GM23338 (cell line): ENCODE measurements around the gene PSMA7. TPM values are rescaled to one million over a fixed set of nuclear protein-coding genes. Genes with fewer than 3 reads are reported as not detected.

ENCODE experiments used
- ATAC-seq: fragments of 200-7000 bp; cut with Tn5 transposase; 3 replicates; pipeline ENCODE4 v1.9.1; 2020
- DNase-seq: peaks from one replicate; pipeline ENCODE4 v3.0.0-alpha.2; 2015; ENCODE audit warnings: low spot score
- H2AFZ ChIP-seq: fragments of 200-600 bp; sonication (generic); 2 replicates; pipeline ENCODE4 v1.8.0; 2016; ENCODE audit warnings: antibody characterized with exemption, mild to moderate bottlenecking, moderate library complexity
- H3F3A ChIP-seq: fragments of 200-600 bp; sonication (generic); replicated peaks from 2 replicates; pipeline ENCODE4 v1.8.0; 2017; ENCODE audit warnings: antibody characterized with exemption, mixed run types, low read depth
- H3K27ac ChIP-seq: fragments of 200-600 bp; sonication (generic); 2 replicates; pipeline ENCODE4 v1.6.1; 2016; ENCODE audit warnings: low read depth
- H3K27me3 ChIP-seq: fragments of 200-600 bp; sonication (generic); 2 replicates; pipeline ENCODE4 v1.8.0; 2016; ENCODE audit warnings: mild to moderate bottlenecking, mixed run types, moderate library complexity; ENCODE audit not compliant: insufficient read depth
- H3K36me3 ChIP-seq: fragments of 200-600 bp; sonication (generic); 2 replicates; pipeline ENCODE4 v1.8.0; 2016; ENCODE audit warnings: mild to moderate bottlenecking; ENCODE audit not compliant: insufficient read depth
- H3K4me1 ChIP-seq: fragments of 200-600 bp; sonication (generic); 2 replicates; pipeline ENCODE4 v1.8.0; 2016; ENCODE audit warnings: mild to moderate bottlenecking, moderate library complexity; ENCODE audit not compliant: insufficient read depth
- H3K4me2 ChIP-seq: fragments of 200-600 bp; sonication (generic); 2 replicates; pipeline ENCODE4 v1.7.1; 2017; ENCODE audit warnings: mixed run types
- H3K4me3 ChIP-seq: fragments of 200-600 bp; sonication (generic); 2 replicates; pipeline ENCODE4 v1.6.1; 2016; ENCODE audit warnings: mixed run types
- H3K79me2 ChIP-seq: fragments of 200-600 bp; sonication (generic); replicated peaks from 2 replicates; pipeline ENCODE4 v1.8.0; 2017; ENCODE audit warnings: mild to moderate bottlenecking; ENCODE audit not compliant: insufficient read depth
- H3K9me2 ChIP-seq: fragments of 200-600 bp; sonication (generic); 2 replicates; pipeline ENCODE4 v1.8.0; 2017; ENCODE audit not compliant: insufficient read depth
- H4K20me1 ChIP-seq: fragments of 200-600 bp; sonication (generic); replicated peaks from 2 replicates; pipeline ENCODE4 v1.8.0; 2017; ENCODE audit warnings: mild to moderate bottlenecking; ENCODE audit not compliant: insufficient read depth
- H3K27ac Mint-ChIP-seq: 2 replicates; pipeline ENCODE4 v1.8.0; 2020; ENCODE audit warnings: inconsistent platforms, mild to moderate bottlenecking, moderate library complexity, mixed read lengths
- H3K27me3 Mint-ChIP-seq: 3 replicates; pipeline ENCODE4 v1.8.0; 2022; ENCODE audit warnings: low read depth, mild to moderate bottlenecking, moderate library complexity, mixed read lengths, inconsistent platforms; ENCODE audit not compliant: insufficient read depth, poor library complexity
- H3K36me3 Mint-ChIP-seq: 3 replicates; pipeline ENCODE4 v1.8.0; 2021; ENCODE audit warnings: low read depth, mild to moderate bottlenecking, inconsistent platforms, moderate library complexity, mixed read lengths
- H3K4me1 Mint-ChIP-seq: 3 replicates; pipeline ENCODE4 v1.8.0; 2020; ENCODE audit warnings: mild to moderate bottlenecking, inconsistent platforms, mixed read lengths
- H3K4me3 Mint-ChIP-seq: 3 replicates; pipeline ENCODE4 v1.8.0; 2021; ENCODE audit warnings: moderate library complexity, mild to moderate bottlenecking, inconsistent platforms, mixed read lengths
- H3K9me3 Mint-ChIP-seq: 3 replicates; pipeline ENCODE4 v1.8.0; 2020; ENCODE audit warnings: moderate library complexity, mild to moderate bottlenecking, inconsistent platforms, mixed read lengths
- CREB1 ChIP-seq: fragments of 250-450 bp; sonication (Bioruptor Pico); IDR thresholded peaks from 2 replicates; pipeline ENCODE4 v1.5.0; 2020; ENCODE audit warnings: low read depth, mild to moderate bottlenecking, moderate library complexity
- ETS1 ChIP-seq: IDR thresholded peaks from 2 replicates; pipeline ENCODE4 v1.6.1; 2016; ENCODE audit warnings: antibody characterized with exemption
- EZH2 ChIP-seq: fragments of 200-600 bp; sonication (generic); IDR thresholded peaks from one replicate; pipeline ENCODE4 v1.8.0; 2017; ENCODE audit warnings: antibody characterized with exemption, mild to moderate bottlenecking, low read depth; ENCODE audit not compliant: unreplicated experiment
- EZH2phosphoT487 ChIP-seq: fragments of 200-600 bp; sonication (generic); IDR thresholded peaks from one replicate; pipeline ENCODE4 v1.8.1; 2018; ENCODE audit warnings: antibody characterized with exemption; ENCODE audit not compliant: unreplicated experiment
- NANOG ChIP-seq: IDR thresholded peaks from 2 replicates; pipeline ENCODE4 v1.6.1; 2016; ENCODE audit warnings: antibody characterized with exemption, borderline replicate concordance
- POLR2AphosphoS5 ChIP-seq: IDR thresholded peaks from 2 replicates; pipeline ENCODE4 v1.6.1; 2016; ENCODE audit warnings: antibody characterized with exemption, low read depth
- REST ChIP-seq: IDR thresholded peaks from one replicate; pipeline ENCODE4 v1.6.1; 2018; ENCODE audit warnings: antibody characterized with exemption; ENCODE audit not compliant: unreplicated experiment
- STAT1 ChIP-seq: IDR thresholded peaks from one replicate; pipeline ENCODE4 v1.6.1; 2016; ENCODE audit warnings: antibody characterized with exemption; ENCODE audit not compliant: unreplicated experiment
- polyA plus RNA-seq: library from polyadenylated mRNA; unstranded; fragments of >200 nt; fragmentation: Nextera tagmentation; extraction: Ambion mirVana; gene quantifications from 2 replicates; pipeline ENCODE4 v1.2.1, GENCODE V29; 2016
- total RNA-seq: library from RNA; depleted of rRNA; stranded (reverse); fragments of >200 nt; shearing (Covaris generic); gene quantifications from 2 replicates; pipeline ENCODE4 v1.2.3, GENCODE V29; 2014
- TF ChIP-seq, protein P1 (sequence below): fragments of 250-450 bp; sonication (Bioruptor Pico); IDR thresholded peaks from 2 replicates; pipeline ENCODE4 v1.5.0; 2020; ENCODE audit warnings: mild to moderate bottlenecking, moderate library complexity

The PSMA7 gene
- total and polyA plus RNA-seq, 2 experiments from 2014 or later: 357 to 628 TPM

DNA sequence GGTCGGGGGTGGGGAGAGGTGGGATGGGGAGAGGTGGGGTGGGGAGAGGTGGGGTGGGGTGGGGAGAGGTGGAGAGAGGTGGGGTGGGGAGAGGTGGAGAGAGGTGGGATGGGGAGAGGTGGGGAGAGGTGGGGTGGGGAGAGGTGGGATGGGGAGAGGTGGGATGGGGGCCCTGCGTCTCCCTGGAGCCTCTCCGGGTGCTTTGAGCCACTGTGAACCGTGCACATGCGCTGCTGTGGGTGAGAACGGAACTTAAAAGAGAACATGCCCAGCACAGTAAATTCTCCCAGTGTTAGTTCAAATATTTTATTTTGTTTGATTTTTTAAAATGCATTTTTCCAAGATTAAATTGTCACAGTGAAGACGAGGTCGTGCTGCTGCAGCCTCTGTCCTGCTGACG lies 17.1 kb upstream of the PSMA7 start:
- peaks cover 11% of the 10 kb centered on the region; the same call in 1 of the 2 replicates for H4K20me1 ChIP-seq
- no peaks in the 10 kb centered on the region for H3K27me3 ChIP-seq
- peaks cover 16% of the 10 kb centered on the region; the same call in 1 of the 2 replicates for H3K36me3 ChIP-seq
- peaks cover 2% of the 10 kb centered on the region for H3K27me3 Mint-ChIP-seq
- peaks cover 4% of the 10 kb centered on the region; the same call in 1 of the 2 replicates for H3F3A ChIP-seq
- H3K4me1 Mint-ChIP-seq: peaks cover 12% of the 10 kb centered on the region
- no peak overlapping the region for H3K4me3 Mint-ChIP-seq
- no peak for TF ChIP-seq STAT1
- no peaks in the 10 kb centered on the region for H3K9me3 Mint-ChIP-seq
- no peaks in the 10 kb centered on the region for H3K9me2 ChIP-seq
- ATAC-seq: no peak
- H3K27ac Mint-ChIP-seq: no peak overlapping the region
- no peak overlapping the region for H3K4me2 ChIP-seq
- H3K4me1 ChIP-seq: peaks cover 14% of the 10 kb centered on the region
- no peak overlapping the region for H2AFZ ChIP-seq
- no peak overlapping the region for H3K4me3 ChIP-seq
- peaks cover 42% of the 10 kb centered on the region for H3K36me3 Mint-ChIP-seq
- no peak overlapping the region for H3K27ac ChIP-seq
- no peak for DNase-seq
- peaks cover 34% of the 10 kb centered on the region for H3K79me2 ChIP-seq

DNA sequence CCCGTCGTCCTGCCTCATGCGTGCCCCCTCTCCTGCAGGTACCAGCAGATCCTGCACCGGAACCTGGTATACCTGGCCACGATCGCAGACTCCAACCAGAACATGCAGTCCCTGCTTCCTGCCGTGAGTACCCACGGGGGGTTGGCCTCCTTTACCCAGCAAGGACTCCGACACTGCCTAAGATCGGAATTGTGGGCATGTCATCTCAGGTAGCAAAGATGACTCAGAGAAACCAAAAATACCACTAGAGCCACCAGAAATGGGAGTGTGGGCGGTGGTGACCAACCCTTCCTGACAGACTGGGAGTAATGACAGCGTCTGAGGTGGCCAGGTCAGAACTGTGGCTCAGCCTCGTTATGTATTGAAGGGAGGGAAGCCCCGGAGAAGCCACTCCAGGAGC lies 16.6 kb upstream of the PSMA7 start:
- ATAC-seq: no peak
- Histone ChIP-seq H3K4me2 (no peak overlapping the region), H3K27me3 (no peaks in the 10 kb centered on the region), H3K4me1 (peaks cover 18% of the 10 kb centered on the region), H4K20me1 (peaks cover 15% of the 10 kb centered on the region), H3F3A (peaks cover 4% of the 10 kb centered on the region; the same call in 1 of the 2 replicates), H3K27ac (no peak overlapping the region), H3K36me3 (peaks cover 14% of the 10 kb centered on the region; the same call in 1 of the 2 replicates), H3K79me2 (peaks cover 38% of the 10 kb centered on the region), H3K4me3 (no peak overlapping the region), H3K9me2 (no peaks in the 10 kb centered on the region), H2AFZ (no peak overlapping the region)
- DNase-seq: no peak
- no peak overlapping the region for H3K4me3 Mint-ChIP-seq
- H3K4me1 Mint-ChIP-seq: peaks cover 16% of the 10 kb centered on the region
- TF ChIP-seq, protein P1, sequence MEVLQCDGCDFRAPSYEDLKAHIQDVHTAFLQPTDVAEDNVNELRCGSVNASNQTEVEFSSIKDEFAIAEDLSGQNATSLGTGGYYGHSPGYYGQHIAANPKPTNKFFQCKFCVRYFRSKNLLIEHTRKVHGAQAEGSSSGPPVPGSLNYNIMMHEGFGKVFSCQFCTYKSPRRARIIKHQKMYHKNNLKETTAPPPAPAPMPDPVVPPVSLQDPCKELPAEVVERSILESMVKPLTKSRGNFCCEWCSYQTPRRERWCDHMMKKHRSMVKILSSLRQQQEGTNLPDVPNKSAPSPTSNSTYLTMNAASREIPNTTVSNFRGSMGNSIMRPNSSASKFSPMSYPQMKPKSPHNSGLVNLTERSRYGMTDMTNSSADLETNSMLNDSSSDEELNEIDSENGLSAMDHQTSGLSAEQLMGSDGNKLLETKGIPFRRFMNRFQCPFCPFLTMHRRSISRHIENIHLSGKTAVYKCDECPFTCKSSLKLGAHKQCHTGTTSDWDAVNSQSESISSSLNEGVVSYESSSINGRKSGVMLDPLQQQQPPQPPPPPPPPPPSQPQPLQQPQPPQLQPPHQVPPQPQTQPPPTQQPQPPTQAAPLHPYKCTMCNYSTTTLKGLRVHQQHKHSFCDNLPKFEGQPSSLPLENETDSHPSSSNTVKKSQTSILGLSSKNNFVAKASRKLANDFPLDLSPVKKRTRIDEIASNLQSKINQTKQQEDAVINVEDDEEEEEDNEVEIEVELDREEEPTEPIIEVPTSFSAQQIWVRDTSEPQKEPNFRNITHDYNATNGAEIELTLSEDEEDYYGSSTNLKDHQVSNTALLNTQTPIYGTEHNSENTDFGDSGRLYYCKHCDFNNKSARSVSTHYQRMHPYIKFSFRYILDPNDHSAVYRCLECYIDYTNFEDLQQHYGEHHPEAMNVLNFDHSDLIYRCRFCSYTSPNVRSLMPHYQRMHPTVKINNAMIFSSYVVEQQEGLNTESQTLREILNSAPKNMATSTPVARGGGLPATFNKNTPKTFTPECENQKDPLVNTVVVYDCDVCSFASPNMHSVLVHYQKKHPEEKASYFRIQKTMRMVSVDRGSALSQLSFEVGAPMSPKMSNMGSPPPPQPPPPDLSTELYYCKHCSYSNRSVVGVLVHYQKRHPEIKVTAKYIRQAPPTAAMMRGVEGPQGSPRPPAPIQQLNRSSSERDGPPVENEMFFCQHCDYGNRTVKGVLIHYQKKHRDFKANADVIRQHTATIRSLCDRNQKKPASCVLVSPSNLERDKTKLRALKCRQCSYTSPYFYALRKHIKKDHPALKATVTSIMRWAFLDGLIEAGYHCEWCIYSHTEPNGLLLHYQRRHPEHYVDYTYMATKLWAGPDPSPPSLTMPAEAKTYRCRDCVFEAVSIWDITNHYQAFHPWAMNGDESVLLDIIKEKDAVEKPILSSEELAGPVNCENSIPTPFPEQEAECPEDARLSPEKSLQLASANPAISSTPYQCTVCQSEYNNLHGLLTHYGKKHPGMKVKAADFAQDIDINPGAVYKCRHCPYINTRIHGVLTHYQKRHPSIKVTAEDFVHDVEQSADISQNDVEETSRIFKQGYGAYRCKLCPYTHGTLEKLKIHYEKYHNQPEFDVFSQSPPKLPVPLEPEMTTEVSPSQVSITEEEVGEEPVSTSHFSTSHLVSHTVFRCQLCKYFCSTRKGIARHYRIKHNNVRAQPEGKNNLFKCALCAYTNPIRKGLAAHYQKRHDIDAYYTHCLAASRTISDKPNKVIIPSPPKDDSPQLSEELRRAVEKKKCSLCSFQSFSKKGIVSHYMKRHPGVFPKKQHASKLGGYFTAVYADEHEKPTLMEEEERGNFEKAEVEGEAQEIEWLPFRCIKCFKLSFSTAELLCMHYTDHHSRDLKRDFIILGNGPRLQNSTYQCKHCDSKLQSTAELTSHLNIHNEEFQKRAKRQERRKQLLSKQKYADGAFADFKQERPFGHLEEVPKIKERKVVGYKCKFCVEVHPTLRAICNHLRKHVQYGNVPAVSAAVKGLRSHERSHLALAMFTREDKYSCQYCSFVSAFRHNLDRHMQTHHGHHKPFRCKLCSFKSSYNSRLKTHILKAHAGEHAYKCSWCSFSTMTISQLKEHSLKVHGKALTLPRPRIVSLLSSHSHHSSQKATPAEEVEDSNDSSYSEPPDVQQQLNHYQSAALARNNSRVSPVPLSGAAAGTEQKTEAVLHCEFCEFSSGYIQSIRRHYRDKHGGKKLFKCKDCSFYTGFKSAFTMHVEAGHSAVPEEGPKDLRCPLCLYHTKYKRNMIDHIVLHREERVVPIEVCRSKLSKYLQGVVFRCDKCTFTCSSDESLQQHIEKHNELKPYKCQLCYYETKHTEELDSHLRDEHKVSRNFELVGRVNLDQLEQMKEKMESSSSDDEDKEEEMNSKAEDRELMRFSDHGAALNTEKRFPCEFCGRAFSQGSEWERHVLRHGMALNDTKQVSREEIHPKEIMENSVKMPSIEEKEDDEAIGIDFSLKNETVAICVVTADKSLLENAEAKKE (CRISPR knock-in tag): no peak
- TF ChIP-seq REST: no peak
- no peak for TF ChIP-seq NANOG
- TF ChIP-seq ETS1: no peak
- TF ChIP-seq EZH2phosphoT487: no peak
- TF ChIP-seq EZH2: no peak
- no peak for TF ChIP-seq CREB1 (CRISPR knock-in tag)
- no peak for TF ChIP-seq POLR2AphosphoS5
- peaks cover 2% of the 10 kb centered on the region for H3K27me3 Mint-ChIP-seq
- peaks cover 40% of the 10 kb centered on the region for H3K36me3 Mint-ChIP-seq
- no peaks in the 10 kb centered on the region for H3K9me3 Mint-ChIP-seq
- H3K27ac Mint-ChIP-seq: peak overlapping the region; percentile 44; the same call in 1 of the 2 replicates
